ENCODE data around the gene AVEN. TPM values are rescaled to one million over a fixed set of nuclear protein-coding genes. Genes with fewer than 3 reads are reported as not detected.

Gene AVEN
- total RNA-seq, 1 experiment from 2014 or later, result 11.9 TPM

- DNase-seq (ENCODE audit: low spot score), result no peak
These were observed 125.5 kb downstream of the AVEN start for GRCh38 chr15:33913459-33913858.

GRCh38 chr15:33912326-33912725 lies 126.7 kb downstream of the AVEN start:
- DNase-seq (ENCODE audit: low spot score), result no peak

GRCh38 chr15:33910741-33911140 lies 128.3 kb downstream of the AVEN start:
- no peak for DNase-seq (ENCODE audit: low spot score)

GRCh38 chr15:33908406-33908805 lies 130.6 kb downstream of the AVEN start:
- no peak for DNase-seq (ENCODE audit: low spot score)

- DNase-seq (ENCODE audit: low spot score), result no peak
These were observed 131.7 kb downstream of the AVEN start for GRCh38 chr15:33907326-33907725.

- no peak for DNase-seq (ENCODE audit: low spot score)
These were observed 135.3 kb downstream of the AVEN start for GRCh38 chr15:33903661-33904060.

GRCh38 chr15:33902043-33902442 lies 137.0 kb downstream of the AVEN start:
- DNase-seq (ENCODE audit: low spot score), result no peak

GRCh38 chr15:33894193-33894592 lies 144.8 kb downstream of the AVEN start:
- DNase-seq (ENCODE audit: low spot score), result no peak

GRCh38 chr15:33888176-33888575 lies 150.8 kb downstream of the AVEN start:
- no peak for DNase-seq (ENCODE audit: low spot score)

GRCh38 chr15:33882921-33883320 lies 156.1 kb downstream of the AVEN start:
- no peak for DNase-seq (ENCODE audit: low spot score)

- DNase-seq (ENCODE audit: low spot score), result no peak
These were observed 164.8 kb downstream of the AVEN start for GRCh38 chr15:33874156-33874555.

- no peak for DNase-seq (ENCODE audit: low spot score)
These were observed 166.4 kb downstream of the AVEN start for GRCh38 chr15:33872416-33873106.

- no peak for DNase-seq (ENCODE audit: low spot score)
These were observed 167.0 kb downstream of the AVEN start for GRCh38 chr15:33871980-33872379.

- no peak for DNase-seq (ENCODE audit: low spot score)
These were observed 172.8 kb downstream of the AVEN start for GRCh38 chr15:33866101-33866737.

- DNase-seq (ENCODE audit: low spot score), result no peak
These were observed 173.6 kb downstream of the AVEN start for GRCh38 chr15:33865416-33865815.

- no peak for DNase-seq (ENCODE audit: low spot score)
These were observed 174.5 kb downstream of the AVEN start for GRCh38 chr15:33864360-33865075.

- no peak for DNase-seq (ENCODE audit: low spot score)
These were observed 178.2 kb downstream of the AVEN start for GRCh38 chr15:33860754-33861153.

- DNase-seq (ENCODE audit: low spot score), result no peak
These were observed 178.9 kb downstream of the AVEN start for GRCh38 chr15:33859992-33860545.

GRCh38 chr15:33858836-33859235 lies 180.2 kb downstream of the AVEN start:
- DNase-seq (ENCODE audit: low spot score), result no peak

GRCh38 chr15:33857726-33858125 lies 181.3 kb downstream of the AVEN start:
- DNase-seq (ENCODE audit: low spot score), result no peak

GRCh38 chr15:33852570-33852969 lies 186.4 kb downstream of the AVEN start:
- no peak for DNase-seq (ENCODE audit: low spot score)

- DNase-seq (ENCODE audit: low spot score), result no peak
These were observed 186.9 kb downstream of the AVEN start for GRCh38 chr15:33852094-33852493.
